ENCODE data around the gene FUT3. TPM values are rescaled to one million over a fixed set of nuclear protein-coding genes. Genes with fewer than 3 reads are reported as not detected.
"Not testable (repeated sequence)": the region's sequence is repeated elsewhere in the genome, so short reads cannot be mapped to it uniquely, and the experiment has no call there.

The FUT3 gene
- total RNA-seq, 1 experiment from 2014 or later = 0.48 TPM

DNA sequence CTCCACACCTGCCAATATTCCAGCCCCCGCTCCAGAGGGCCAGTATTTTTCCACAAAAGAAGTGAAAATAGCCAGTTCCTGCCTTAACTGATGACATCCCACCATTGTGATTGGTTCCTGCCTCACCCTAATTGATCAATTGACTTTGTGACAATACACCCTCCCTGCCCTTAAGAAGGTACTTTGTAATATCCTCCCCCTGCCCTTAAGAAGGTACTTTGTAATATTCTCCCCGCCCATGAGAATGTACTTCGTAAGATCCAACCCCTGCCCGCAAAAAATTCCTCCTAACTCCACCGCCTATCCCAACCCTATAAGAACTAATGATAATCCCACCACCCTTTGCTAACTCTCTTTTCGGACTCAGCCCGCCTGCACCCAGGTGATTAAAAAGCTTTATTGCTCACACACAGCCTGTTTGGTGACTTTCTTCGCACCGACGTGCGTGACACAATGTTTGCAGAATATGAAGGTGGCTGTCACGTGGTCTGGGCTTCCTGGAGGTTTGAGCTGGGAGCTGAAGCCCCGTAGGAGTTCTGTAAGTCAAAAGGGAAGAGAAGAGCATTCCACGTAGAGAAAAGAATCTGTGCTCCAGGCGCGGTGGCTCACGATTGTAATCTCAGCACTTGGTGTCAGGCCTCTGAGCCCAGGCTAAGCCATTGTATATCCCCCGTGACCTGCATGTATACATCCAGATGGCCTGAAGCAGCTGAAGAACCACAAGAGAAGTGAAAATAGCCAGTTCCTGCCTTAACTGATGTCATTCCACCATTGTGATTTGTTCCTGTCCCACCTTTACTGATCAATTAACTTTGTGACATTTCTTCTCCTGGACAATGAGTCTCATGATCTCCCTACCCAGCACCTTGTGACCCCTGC lies 6.2 kb upstream of the FUT3 start:
- Mint-ChIP-seq H3K9me3 (no peaks in the 10 kb centered on the region), H3K4me1 (no peaks in the 10 kb centered on the region), H3K27ac (no peak overlapping the region), H3K27me3 (ENCODE audit: low read depth) (peaks cover 9% of the 10 kb centered on the region), H3K4me3 (no peak overlapping the region), H3K36me3 (no peaks in the 10 kb centered on the region)
- TF ChIP-seq, protein P1, sequence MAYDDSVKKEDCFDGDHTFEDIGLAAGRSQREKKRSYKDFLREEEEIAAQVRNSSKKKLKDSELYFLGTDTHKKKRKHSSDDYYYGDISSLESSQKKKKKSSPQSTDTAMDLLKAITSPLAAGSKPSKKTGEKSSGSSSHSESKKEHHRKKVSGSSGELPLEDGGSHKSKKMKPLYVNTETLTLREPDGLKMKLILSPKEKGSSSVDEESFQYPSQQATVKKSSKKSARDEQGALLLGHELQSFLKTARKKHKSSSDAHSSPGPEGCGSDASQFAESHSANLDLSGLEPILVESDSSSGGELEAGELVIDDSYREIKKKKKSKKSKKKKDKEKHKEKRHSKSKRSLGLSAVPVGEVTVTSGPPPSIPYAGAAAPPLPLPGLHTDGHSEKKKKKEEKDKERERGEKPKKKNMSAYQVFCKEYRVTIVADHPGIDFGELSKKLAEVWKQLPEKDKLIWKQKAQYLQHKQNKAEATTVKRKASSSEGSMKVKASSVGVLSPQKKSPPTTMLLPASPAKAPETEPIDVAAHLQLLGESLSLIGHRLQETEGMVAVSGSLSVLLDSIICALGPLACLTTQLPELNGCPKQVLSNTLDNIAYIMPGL (CRISPR knock-in tag; IDR thresholded peaks at IDR 0.05) = no peak
- no peak for DNase-seq (ENCODE audit: low spot score)
- ChIA-PET CTCF (interaction anchor here (3.3 kb wide), 1 partner anchor 53 kb away, joined by 16 read pairs; no protein-coding TSS in a partner anchor), POLR2A (no interaction called here)
- no peak for ATAC-seq

DNA sequence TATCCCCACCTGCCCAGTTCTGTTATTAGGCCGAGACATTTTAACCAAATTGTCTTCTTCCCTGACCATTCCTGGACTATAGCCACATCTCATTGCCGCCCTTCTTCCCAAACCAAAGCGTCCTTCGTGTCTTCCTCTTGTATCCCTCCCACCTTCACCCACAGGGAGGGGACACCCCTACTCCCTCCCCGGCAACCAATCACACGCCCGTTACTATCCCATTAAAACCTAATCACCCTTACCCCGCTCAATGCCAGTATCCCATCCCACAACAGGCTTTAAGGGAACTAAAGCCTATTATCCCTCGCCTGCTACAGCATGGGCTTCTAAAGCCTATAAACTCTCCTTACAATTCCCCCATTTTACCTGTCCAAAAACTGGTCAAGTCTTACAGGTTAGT lies 3.9 kb upstream of the FUT3 start:
- DNase-seq (ENCODE audit: low spot score); H3K27ac Mint-ChIP-seq; H3K9me3 Mint-ChIP-seq; CTCF ChIA-PET; H3K36me3 Mint-ChIP-seq; H3K27me3 Mint-ChIP-seq (ENCODE audit: low read depth); ATAC-seq; POLR2A ChIA-PET; H3K4me1 Mint-ChIP-seq; H3K4me3 Mint-ChIP-seq: not testable (repeated sequence)

- H3K27me3 Mint-ChIP-seq (ENCODE audit: low read depth); H3K36me3 Mint-ChIP-seq; H3K9me3 Mint-ChIP-seq; POLR2A ChIA-PET; H3K4me1 Mint-ChIP-seq; DNase-seq (ENCODE audit: low spot score); CTCF ChIA-PET; H3K4me3 Mint-ChIP-seq; H3K27ac Mint-ChIP-seq; ATAC-seq: not testable (repeated sequence)
These were observed 2.9 kb upstream of the FUT3 start for GRCh38 chr19:5854121-5854520.

- Mint-ChIP-seq H3K4me3 (no peak overlapping the region), H3K27ac (no peak overlapping the region), H3K4me1 (no peaks in the 10 kb centered on the region), H3K36me3 (no peaks in the 10 kb centered on the region), H3K27me3 (ENCODE audit: low read depth) (peaks cover 9% of the 10 kb centered on the region), H3K9me3 (peaks cover 6% of the 10 kb centered on the region)
- ChIA-PET CTCF (interaction anchor here (1.1 kb wide), 1 partner anchor 172 kb away, joined by 3 read pairs; no protein-coding TSS in a partner anchor), POLR2A (no interaction called here)
- ATAC-seq = no peak
- TF ChIP-seq NR2C2 (CRISPR knock-in tag; IDR thresholded peaks at IDR 0.05) (no peak), ZNF317 (CRISPR knock-in tag; IDR thresholded peaks at IDR 0.05; ENCODE audit: borderline replicate concordance, low read depth) (no peak), ZNF219 (CRISPR knock-in tag; IDR thresholded peaks at IDR 0.05; ENCODE audit: borderline replicate concordance) (no peak), PRDM15 (CRISPR knock-in tag; IDR thresholded peaks at IDR 0.05) (peak; percentile 57; the same call in 1 of the 2 replicates)
- TF ChIP-seq, protein P2, sequence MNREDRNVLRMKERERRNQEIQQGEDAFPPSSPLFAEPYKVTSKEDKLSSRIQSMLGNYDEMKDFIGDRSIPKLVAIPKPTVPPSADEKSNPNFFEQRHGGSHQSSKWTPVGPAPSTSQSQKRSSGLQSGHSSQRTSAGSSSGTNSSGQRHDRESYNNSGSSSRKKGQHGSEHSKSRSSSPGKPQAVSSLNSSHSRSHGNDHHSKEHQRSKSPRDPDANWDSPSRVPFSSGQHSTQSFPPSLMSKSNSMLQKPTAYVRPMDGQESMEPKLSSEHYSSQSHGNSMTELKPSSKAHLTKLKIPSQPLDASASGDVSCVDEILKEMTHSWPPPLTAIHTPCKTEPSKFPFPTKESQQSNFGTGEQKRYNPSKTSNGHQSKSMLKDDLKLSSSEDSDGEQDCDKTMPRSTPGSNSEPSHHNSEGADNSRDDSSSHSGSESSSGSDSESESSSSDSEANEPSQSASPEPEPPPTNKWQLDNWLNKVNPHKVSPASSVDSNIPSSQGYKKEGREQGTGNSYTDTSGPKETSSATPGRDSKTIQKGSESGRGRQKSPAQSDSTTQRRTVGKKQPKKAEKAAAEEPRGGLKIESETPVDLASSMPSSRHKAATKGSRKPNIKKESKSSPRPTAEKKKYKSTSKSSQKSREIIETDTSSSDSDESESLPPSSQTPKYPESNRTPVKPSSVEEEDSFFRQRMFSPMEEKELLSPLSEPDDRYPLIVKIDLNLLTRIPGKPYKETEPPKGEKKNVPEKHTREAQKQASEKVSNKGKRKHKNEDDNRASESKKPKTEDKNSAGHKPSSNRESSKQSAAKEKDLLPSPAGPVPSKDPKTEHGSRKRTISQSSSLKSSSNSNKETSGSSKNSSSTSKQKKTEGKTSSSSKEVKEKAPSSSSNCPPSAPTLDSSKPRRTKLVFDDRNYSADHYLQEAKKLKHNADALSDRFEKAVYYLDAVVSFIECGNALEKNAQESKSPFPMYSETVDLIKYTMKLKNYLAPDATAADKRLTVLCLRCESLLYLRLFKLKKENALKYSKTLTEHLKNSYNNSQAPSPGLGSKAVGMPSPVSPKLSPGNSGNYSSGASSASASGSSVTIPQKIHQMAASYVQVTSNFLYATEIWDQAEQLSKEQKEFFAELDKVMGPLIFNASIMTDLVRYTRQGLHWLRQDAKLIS (CRISPR knock-in tag; IDR thresholded peaks at IDR 0.05; ENCODE audit: borderline replicate concordance) = no peak
- TF ChIP-seq, protein P3, sequence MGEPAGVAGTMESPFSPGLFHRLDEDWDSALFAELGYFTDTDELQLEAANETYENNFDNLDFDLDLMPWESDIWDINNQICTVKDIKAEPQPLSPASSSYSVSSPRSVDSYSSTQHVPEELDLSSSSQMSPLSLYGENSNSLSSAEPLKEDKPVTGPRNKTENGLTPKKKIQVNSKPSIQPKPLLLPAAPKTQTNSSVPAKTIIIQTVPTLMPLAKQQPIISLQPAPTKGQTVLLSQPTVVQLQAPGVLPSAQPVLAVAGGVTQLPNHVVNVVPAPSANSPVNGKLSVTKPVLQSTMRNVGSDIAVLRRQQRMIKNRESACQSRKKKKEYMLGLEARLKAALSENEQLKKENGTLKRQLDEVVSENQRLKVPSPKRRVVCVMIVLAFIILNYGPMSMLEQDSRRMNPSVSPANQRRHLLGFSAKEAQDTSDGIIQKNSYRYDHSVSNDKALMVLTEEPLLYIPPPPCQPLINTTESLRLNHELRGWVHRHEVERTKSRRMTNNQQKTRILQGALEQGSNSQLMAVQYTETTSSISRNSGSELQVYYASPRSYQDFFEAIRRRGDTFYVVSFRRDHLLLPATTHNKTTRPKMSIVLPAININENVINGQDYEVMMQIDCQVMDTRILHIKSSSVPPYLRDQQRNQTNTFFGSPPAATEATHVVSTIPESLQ (CRISPR knock-in tag; IDR thresholded peaks at IDR 0.05) = no peak
- DNase-seq (ENCODE audit: low spot score) = no peak
These were observed 431 bp downstream of the FUT3 start for GRCh38 chr19:5850743-5851293.

All from WTC11 (cell line).